Measurements from ENCODE around the gene POLL.
"Not testable (repeated sequence)": the region's sequence is repeated elsewhere in the genome, so short reads cannot be mapped to it uniquely, and the experiment has no call there.

The POLL gene

GRCh38 chr10:101587725-101588653 lies at the start of gene POLL, which contains the start of gene DPCD:
TSS of gene POLL (minus strand) at chr10:101588257. CDS start at chr10:101587360, 897 bp downstream.
TSS of gene DPCD (plus strand) at chr10:101588321. CDS start at chr10:101588337, 16 bp downstream.
- DNase-seq, result peak; percentile 90

DNA sequence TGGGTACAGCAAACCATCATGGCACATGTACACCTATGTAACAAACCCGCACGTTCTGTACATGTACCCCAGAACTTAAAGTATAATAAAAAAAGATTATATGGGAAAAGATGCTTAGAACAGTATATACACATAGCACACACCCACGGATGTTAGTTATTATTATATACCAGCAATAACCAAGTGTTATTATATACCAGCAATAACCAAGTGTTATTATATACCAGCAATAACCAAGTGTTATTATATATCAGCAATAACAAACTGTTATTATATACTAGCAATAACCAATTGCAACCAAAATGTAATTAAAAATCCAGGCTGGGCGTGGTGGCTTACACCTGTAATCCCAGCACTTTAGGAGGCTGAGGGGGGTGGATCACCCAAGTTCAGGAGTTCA lies 45.5 kb upstream of the POLL start:
- not testable (repeated sequence) for DNase-seq

- DNase-seq, result no peak
Measured at GRCh38 chr10:101631821-101632475, 43.9 kb upstream of the POLL start.

DNA sequence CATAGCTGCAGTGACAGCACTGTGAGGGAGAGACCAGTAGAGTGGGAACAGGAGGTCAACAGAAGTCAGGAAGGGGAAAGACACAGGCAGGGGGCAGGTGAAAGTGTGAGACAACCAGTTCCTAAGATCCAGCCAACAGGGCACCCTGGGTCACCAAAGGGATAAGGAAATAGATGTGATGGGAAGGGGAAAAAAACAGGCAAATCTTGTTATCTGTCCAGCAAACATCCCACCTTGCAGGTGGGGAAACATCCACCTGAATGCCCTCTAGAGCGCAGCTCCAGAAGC lies 42.5 kb upstream of the POLL start:
- no peak for DNase-seq

DNA sequence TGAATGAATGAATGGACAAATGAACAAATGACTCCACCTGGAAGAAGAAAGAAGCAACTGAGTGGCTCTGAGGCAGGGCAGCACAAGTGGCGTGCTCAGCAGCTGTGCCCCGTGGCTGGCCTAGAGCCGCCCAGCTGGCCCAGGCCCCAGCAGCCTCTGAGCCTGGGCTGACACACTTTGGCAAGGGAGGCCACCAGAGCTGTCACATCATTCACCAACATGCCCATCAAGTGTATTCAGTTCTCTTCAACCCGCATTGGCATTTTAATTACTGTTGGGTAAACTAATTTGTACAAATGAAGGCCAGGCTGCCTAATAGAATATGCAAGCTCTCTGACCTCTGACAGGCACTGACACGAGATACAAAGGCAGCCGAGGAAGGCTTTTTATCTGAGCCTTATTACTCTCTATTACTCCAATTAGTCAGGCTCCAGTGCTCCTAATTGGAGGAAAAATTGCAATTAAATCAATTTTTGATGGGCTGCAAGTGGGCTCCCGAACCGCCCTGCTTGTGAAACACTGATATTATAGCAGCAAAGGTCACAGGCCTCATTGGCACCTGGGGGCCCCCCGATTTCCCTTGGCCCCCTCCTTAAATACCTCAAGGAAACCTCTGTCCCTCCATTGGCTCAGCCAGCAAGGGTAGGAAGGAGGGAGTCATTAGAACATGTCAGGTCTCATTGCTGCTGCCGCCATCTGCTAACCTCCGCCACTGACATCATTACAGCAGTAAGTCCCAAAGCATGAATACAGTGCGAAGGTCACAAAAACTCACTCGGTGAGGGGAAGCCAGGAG lies 42.0 kb upstream of the POLL start:
- DNase-seq, result no peak

- no peak for DNase-seq
Measured at GRCh38 chr10:101625821-101626412, 37.9 kb upstream of the POLL start.

GRCh38 chr10:101624526-101625102 lies 36.6 kb upstream of the POLL start:
- no peak for DNase-seq

DNA sequence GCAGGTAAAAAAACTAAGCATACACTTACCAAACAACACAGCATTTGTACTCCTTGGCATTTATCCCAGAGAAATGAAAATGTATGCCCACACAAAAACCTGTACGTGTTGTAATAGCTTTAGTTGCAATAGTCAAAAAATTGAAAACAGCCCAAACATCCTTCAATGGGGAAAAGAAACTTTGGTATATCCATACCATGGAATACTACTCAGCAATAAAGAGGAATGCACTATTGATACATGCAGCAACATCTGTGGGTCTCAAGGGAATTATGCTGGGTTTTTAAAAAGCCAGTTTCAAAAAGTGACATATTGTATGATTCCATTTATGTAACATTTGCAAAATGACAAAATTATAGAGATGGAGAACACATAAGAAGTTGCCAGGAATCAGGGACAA lies 35.5 kb upstream of the POLL start:
- DNase-seq, result no peak

DNA sequence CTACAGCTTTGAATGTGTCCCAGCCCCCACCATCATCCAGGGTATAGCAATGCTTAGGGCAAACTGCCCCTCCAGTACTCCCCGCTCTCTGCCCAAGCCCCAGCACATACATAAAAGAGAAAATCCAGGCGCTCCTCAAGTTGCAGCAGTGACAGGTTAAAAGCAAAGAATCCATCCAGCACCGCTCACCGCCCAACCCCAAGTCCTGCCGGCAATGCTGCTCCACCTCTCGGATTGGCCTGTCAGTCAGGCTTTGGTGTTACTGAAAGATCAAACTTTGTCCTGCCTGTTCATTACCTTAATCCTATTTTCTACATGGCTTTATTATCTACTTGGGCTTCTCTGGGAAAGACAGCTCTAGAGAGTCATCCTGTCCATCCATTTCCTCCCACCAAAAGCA lies 31.9 kb upstream of the POLL start:
- no peak for DNase-seq

DNA sequence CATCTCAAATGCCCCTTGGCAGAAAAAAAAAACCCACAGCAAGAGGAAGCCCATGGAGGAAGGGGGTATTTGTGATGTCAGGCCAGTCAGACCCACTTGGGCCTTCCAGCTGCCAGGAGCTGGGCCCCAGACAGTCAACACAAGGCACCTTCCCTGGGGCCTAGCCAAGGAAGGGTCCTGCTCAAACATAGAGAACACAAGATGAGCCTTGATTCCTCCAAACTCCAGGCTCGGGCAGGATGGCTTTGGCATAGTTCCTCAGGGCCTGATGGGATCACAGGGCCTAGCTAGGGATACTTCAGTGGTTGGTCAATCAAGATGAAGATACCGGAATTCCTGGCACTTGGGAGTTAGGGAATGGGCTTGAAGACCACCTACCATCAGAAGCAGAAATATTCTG lies 30.8 kb upstream of the POLL start:
- DNase-seq, result no peak

GRCh38 chr10:101617824-101618568 lies 29.9 kb upstream of the POLL start:
- no peak for DNase-seq

GRCh38 chr10:101617102-101617823 lies 29.2 kb upstream of the POLL start:
- DNase-seq, result no peak

- DNase-seq, result no peak
Measured at GRCh38 chr10:101616415-101617101, 28.5 kb upstream of the POLL start.

- DNase-seq, result no peak
Measured at GRCh38 chr10:101615525-101616116, 27.6 kb upstream of the POLL start.

GRCh38 chr10:101614663-101615524 lies 26.8 kb upstream of the POLL start:
- DNase-seq, result no peak

GRCh38 chr10:101613646-101614045 lies 25.6 kb upstream of the POLL start:
- no peak for DNase-seq

DNA sequence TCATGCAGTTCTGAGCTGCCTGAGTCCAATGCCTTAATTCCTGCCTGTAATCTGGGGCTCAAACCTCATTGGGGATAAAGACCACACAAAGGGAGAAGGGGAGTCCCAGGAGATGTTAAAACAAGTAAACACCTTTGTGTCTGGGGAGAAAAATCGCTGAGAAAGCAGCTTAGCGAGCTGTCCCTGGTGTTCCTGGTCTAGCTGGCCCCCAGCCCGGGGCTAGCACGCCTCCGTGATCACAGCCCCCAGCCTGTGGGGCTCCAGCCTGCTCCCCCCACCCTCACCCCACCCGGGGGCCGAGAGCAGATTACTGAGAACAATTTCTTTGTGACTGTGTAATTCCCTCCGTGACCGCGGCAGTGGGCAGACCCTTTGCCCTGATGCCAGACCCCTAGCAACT lies 24.8 kb upstream of the POLL start:
- DNase-seq, result no peak

DNA sequence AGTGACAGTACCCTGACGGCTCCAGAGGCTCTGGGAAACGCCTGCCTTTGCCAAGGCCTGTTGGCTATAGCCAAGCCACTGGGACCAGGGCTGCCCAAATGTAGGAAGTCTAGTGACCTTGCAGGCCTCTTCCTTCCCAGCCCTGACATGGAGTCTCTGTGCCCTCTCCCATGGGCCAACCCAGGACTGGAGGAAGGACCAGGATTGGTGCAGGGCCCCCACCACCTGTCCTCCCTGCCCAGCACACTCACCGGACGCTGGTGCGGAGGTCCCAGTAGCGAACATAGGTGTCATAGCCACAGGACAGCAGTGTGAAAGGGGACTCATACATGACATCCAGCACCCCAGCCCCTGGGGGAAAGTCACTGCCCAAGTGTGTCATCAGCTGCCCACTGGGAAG lies 24.0 kb upstream of the POLL start:
- DNase-seq, result no peak

Measured in CD4-positive, alpha-beta T cell treated with Interleukin-12 subunit alpha and Interleukin-12 subunit beta, for 1 hour (primary cell).